HG03060 (cell line): ENCODE results near the gene KEAP1.
"Not testable (repeated sequence)": the region's sequence is repeated elsewhere in the genome, so short reads cannot be mapped to it uniquely, and the experiment has no call there.

Source experiments
- ATAC-seq: cut with Tn5 transposase; IDR thresholded peaks from one replicate; pipeline ENCODE4 v1.9.1; 2021; ENCODE audit warnings: low read depth, moderate number of reproducible peaks; ENCODE audit not compliant: unreplicated experiment

The KEAP1 gene

GRCh38 chr19:10500247-10500592 lies 2.9 kb downstream of the KEAP1 start:
- ATAC-seq: no peak

GRCh38 chr19:10499550-10500246 lies 3.5 kb downstream of the KEAP1 start:
- no peak for ATAC-seq

- ATAC-seq: no peak
Measured at GRCh38 chr19:10497371-10497770, 5.8 kb downstream of the KEAP1 start.

GRCh38 chr19:10491472-10492047 lies 11.6 kb downstream of the KEAP1 start:
- no peak for ATAC-seq

- ATAC-seq: no peak
Measured at GRCh38 chr19:10486551-10486950, 16.6 kb downstream of the KEAP1 start.

DNA sequence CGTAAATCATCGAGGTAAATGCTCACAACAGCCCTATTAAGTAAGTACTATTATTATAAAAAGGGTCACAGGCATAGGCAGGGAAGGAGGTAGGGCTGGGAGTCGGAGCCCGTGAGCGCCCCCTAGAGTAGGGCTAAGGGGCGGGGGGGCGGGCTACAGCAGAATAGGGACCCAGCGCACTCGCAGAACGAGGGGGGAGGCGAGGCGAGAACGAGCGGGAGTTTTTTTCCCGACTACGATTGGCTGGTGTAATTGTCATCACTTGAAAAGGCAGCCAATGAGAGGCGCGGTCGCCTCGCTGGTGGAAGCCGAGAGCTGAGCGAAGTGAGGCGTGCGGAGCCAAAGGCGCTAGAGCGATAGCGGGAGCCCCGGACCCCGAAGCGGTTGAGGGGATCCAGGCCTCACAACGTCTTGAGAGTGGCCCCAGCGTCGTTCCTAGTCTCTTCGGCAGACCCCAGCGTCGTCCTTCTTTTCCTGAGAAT lies 24.2 kb downstream of the KEAP1 start:
- no peak for ATAC-seq

- ATAC-seq: no peak
Measured at GRCh38 chr19:10478476-10478875, 24.7 kb downstream of the KEAP1 start.

DNA sequence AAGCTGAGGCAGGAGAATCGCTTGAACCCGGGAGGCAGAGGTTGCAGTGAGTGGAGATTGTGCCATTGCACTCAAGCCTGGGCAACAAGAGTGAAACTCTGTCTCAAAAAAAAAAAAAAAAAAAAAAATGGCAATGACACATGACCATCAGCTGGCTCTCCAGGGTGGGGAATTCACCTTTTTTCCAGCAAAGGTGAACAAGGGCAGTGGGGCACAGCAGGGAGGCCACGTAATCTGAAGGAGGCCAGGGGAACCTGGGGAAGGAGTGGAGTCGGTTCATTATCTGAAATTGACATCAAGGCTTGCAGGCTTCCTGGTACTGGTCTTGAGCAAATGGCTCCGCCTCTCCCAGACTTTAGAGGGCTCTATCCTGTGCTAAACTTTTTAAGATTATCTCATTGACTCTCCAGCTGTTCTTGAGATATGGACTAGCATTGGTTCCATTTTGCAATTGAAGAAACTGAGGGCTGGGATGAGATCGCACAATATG lies 28.1 kb downstream of the KEAP1 start:
- ATAC-seq: no peak

GRCh38 chr19:10473192-10473591 lies 30.0 kb downstream of the KEAP1 start:
- no peak for ATAC-seq

GRCh38 chr19:10471909-10472308 lies 31.2 kb downstream of the KEAP1 start:
- ATAC-seq: no peak

DNA sequence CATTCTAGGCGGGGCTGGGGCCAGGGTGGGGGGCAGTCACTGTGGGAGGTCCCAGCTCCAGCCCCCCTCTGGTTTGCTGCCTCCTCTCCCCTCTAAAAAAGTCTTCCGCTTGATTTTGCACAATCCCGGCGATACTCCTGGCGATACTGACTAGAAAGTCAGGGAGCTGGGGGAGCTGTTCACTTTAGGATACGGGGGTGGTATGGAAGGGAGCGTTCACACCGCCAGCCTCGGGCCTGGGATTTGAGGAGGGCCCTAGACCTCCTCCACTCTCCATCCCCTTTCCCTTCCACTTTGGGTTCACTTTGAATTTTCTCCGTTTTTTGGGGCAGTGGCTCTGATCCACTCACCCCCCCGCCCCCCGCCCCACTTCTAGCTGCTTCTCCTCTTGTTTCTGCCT lies 35.0 kb downstream of the KEAP1 start:
- no peak for ATAC-seq

GRCh38 chr19:10467104-10467706 lies 36.0 kb downstream of the KEAP1 start:
- no peak for ATAC-seq

- ATAC-seq: no peak
Measured at GRCh38 chr19:10464456-10464855, 38.7 kb downstream of the KEAP1 start.

DNA sequence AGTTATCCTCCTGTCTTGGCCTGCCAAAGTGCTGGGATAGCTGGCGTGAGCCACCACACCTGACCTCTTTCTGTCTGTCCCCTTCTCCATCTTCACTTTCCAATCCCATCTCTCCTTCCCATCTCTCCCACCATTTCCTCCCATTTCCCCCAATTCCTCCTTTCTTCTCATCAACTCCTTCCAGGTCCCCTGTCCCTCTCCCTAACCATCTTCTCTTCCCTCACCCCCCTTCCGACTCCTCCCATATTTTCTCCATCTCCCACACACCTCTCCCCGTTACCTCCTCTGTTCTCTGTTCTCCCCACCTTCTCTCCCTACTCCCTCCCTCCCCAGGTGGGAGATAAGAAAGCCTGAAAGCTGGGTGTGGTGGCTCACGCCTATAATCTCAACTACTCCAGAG lies 40.6 kb downstream of the KEAP1 start:
- ATAC-seq: no peak

GRCh38 chr19:10462042-10462441 lies 41.1 kb downstream of the KEAP1 start:
- not testable (repeated sequence) for ATAC-seq

GRCh38 chr19:10461047-10461949 lies 41.9 kb downstream of the KEAP1 start:
- ATAC-seq: no peak

DNA sequence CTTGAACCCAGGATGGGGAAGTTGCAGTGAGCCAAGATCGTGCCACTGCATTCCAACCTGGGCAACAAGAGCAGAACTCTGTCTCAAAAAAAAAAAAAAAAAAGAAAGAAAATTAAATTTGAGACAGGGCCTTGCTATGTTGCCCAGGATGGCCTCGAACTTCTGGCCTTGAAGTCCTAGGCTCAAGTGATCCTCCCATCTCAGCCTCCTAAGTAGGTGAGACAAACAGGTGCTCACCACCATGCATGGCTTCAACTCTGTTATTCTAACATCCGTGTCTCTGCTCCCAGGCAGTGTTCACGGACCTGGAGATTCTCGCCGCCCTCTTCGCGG lies 42.5 kb downstream of the KEAP1 start:
- no peak for ATAC-seq

GRCh38 chr19:10458733-10459132 lies 44.4 kb downstream of the KEAP1 start:
- ATAC-seq: not testable (repeated sequence)

DNA sequence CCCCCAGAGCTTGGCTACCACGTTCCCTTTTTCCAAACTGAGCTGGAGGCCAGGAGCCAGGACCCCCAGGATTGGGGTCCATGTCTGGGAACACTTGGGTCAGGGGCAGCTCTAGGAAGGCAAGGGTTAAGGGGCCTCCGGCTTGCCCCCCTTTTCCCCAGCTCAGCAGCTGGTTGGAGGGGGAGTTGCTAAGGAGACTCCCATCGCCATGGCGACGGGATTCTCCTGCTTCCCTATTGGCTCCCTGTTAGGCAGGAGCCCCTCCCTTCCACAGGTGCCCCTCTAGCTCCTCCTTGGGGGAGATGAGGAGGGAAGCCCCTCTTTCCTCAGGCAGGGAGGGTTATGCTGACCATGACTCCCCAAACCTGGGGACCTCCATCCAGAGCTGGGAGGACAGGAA lies 48.9 kb downstream of the KEAP1 start:
- no peak for ATAC-seq

DNA sequence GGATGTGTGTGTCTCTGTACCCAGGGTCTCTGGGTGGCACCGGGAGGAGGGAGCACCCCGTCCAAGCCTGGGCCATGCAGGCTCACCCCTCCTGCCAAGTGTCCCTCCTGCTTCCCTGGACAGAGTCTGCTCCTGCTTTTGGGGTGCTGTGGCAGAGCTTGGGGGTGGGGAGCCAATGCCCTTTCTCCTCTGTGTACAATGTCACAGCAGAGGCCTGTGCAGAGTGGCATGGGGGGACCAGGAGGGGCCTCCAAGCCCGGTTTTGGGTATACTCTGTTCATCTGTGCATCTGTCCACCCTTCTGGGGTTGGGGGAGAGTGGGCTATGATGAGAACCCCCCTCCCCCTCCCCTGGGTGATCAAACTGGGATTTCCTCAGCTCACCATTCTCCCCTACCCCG lies 49.3 kb downstream of the KEAP1 start:
- ATAC-seq: no peak
